ENCODE data around the gene CCDC167.

DNA sequence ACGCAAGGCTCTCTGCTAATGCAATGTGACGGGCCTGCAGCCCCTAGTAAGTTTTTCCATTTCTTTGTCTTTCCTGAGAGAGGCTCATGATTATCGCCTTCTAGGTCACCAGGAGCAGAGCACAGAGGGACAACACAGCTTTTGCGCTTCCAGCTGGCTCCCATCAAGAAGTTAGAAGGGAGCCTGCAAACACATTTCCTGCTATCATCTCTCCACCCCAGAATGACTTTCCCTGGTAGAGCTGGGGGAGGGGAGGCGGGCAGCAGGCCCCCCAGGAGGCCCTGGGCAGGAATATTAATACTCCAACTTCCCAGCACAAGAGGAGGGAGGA, 35.7 kb upstream of the CCDC167 start:
- TF ChIP-seq, protein P1, sequence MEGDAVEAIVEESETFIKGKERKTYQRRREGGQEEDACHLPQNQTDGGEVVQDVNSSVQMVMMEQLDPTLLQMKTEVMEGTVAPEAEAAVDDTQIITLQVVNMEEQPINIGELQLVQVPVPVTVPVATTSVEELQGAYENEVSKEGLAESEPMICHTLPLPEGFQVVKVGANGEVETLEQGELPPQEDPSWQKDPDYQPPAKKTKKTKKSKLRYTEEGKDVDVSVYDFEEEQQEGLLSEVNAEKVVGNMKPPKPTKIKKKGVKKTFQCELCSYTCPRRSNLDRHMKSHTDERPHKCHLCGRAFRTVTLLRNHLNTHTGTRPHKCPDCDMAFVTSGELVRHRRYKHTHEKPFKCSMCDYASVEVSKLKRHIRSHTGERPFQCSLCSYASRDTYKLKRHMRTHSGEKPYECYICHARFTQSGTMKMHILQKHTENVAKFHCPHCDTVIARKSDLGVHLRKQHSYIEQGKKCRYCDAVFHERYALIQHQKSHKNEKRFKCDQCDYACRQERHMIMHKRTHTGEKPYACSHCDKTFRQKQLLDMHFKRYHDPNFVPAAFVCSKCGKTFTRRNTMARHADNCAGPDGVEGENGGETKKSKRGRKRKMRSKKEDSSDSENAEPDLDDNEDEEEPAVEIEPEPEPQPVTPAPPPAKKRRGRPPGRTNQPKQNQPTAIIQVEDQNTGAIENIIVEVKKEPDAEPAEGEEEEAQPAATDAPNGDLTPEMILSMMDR (IDR thresholded peaks at IDR 0.05; ENCODE audit: low read depth, low read length) = no peak
- TF ChIP-seq POLR2A (IDR thresholded peaks at IDR 0.05; ENCODE audit: extremely low read depth, insufficient read length) (no peak), MYC (IDR thresholded peaks at IDR 0.05; ENCODE audit: low read depth, low read length) (no peak)

Measured in NB4 (cell line).